Measurements from ENCODE around the gene LRRC8D.
"Not testable (repeated sequence)": the region's sequence is repeated elsewhere in the genome, so short reads cannot be mapped to it uniquely, and the experiment has no call there.

The LRRC8D gene

GRCh38 chr1:89913353-89914095 is 92.7 kb downstream of the LRRC8D start:
- DNase-seq (ENCODE audit: low read depth): no peak

GRCh38 chr1:89917353-89917752 is 96.5 kb downstream of the LRRC8D start:
- DNase-seq (ENCODE audit: low read depth): no peak

- no peak for DNase-seq (ENCODE audit: low read depth)
Measured at GRCh38 chr1:89918127-89918793, 97.4 kb downstream of the LRRC8D start.

- DNase-seq (ENCODE audit: low read depth): no peak
Measured at GRCh38 chr1:89918794-89919155, 97.9 kb downstream of the LRRC8D start.

GRCh38 chr1:89919174-89919573 is 98.3 kb downstream of the LRRC8D start:
- no peak for DNase-seq (ENCODE audit: low read depth)

GRCh38 chr1:89922911-89923310 is 102.1 kb downstream of the LRRC8D start:
- no peak for DNase-seq (ENCODE audit: low read depth)

- no peak for DNase-seq (ENCODE audit: low read depth)
Measured at GRCh38 chr1:89923517-89923916, 102.7 kb downstream of the LRRC8D start.

GRCh38 chr1:89924075-89924474 is 103.2 kb downstream of the LRRC8D start:
- DNase-seq (ENCODE audit: low read depth): not testable (repeated sequence)

GRCh38 chr1:89927049-89927448 is 106.2 kb downstream of the LRRC8D start:
- no peak for DNase-seq (ENCODE audit: low read depth)

- no peak for DNase-seq (ENCODE audit: low read depth)
Measured at GRCh38 chr1:89927478-89927877, 106.6 kb downstream of the LRRC8D start.

GRCh38 chr1:89928506-89928905 is 107.7 kb downstream of the LRRC8D start:
- no peak for DNase-seq (ENCODE audit: low read depth)

- no peak for DNase-seq (ENCODE audit: low read depth)
Measured at GRCh38 chr1:89929467-89930063, 108.7 kb downstream of the LRRC8D start.

- no peak for DNase-seq (ENCODE audit: low read depth)
Measured at GRCh38 chr1:89930579-89930978, 109.7 kb downstream of the LRRC8D start.

- DNase-seq (ENCODE audit: low read depth): no peak
Measured at GRCh38 chr1:89931964-89932363, 111.1 kb downstream of the LRRC8D start.

- DNase-seq (ENCODE audit: low read depth): no peak
Measured at GRCh38 chr1:89932598-89933364, 111.9 kb downstream of the LRRC8D start.

GRCh38 chr1:89934461-89934860 is 113.6 kb downstream of the LRRC8D start:
- no peak for DNase-seq (ENCODE audit: low read depth)

- DNase-seq (ENCODE audit: low read depth): no peak
Measured at GRCh38 chr1:89935235-89935634, 114.4 kb downstream of the LRRC8D start.

- no peak for DNase-seq (ENCODE audit: low read depth)
Measured at GRCh38 chr1:89936694-89937093, 115.9 kb downstream of the LRRC8D start.

GRCh38 chr1:89938171-89939055 is 117.6 kb downstream of the LRRC8D start:
- DNase-seq (ENCODE audit: low read depth): no peak

- no peak for DNase-seq (ENCODE audit: low read depth)
Measured at GRCh38 chr1:89939059-89939570, 118.3 kb downstream of the LRRC8D start.

- DNase-seq (ENCODE audit: low read depth): no peak
Measured at GRCh38 chr1:89939693-89940438, 119.0 kb downstream of the LRRC8D start.

Measured in stromal cell of bone marrow (primary cell).